Lower lobe of right lung (tissue), 2 donors: Measurements from ENCODE around the gene PRCC. TPM values are rescaled to one million over a fixed set of nuclear protein-coding genes. Genes with fewer than 3 reads are reported as not detected.
"Not testable (repeated sequence)": the region's sequence is repeated elsewhere in the genome, so short reads cannot be mapped to it uniquely, and the experiment has no call there.

Source experiments
- ATAC-seq, 2 donors: fragments of 200-7000 bp; cut with Tn5 transposase; one replicate each; pipeline ENCODE4 v1.9.1; 2020 to 2022; ENCODE audit warnings: mild to moderate bottlenecking in 2 of 2, moderate library complexity in 2 of 2
- DNase-seq: peaks from one replicate; pipeline ENCODE4 v3.0.0-alpha.2; 2020
- H3K27ac ChIP-seq: fragments of 200-600 bp; one replicate; pipeline ENCODE4 v1.8.0; 2022
- H3K27me3 ChIP-seq: fragments of 200-600 bp; one replicate; pipeline ENCODE4 v1.8.0; 2022; ENCODE audit warnings: low read depth
- H3K36me3 ChIP-seq: fragments of 200-600 bp; one replicate; pipeline ENCODE4 v1.8.0; 2022; ENCODE audit warnings: mild to moderate bottlenecking
- H3K4me1 ChIP-seq: fragments of 200-600 bp; one replicate; pipeline ENCODE4 v1.8.0; 2022
- H3K4me3 ChIP-seq: fragments of 200-600 bp; one replicate; pipeline ENCODE4 v1.8.0; 2022; ENCODE audit warnings: mild to moderate bottlenecking
- H3K9me3 ChIP-seq: fragments of 200-600 bp; one replicate; pipeline ENCODE4 v1.8.0; 2022
- intact Hi-C: fragments of 100-400 bp; cut with DNase I; formaldehyde crosslinking; loops from one replicate; pipeline ENCODE4 v1.11.0; 2022
- total RNA-seq: library from RNA; stranded (reverse); fragmentation: NEBNext Ultra II Directional; extraction: Animal tissue kit (Norgen Biotek cat#: 25700); gene quantifications from one replicate; pipeline ENCODE4 v1.2.1, GENCODE V29; 2021
- TF ChIP-seq, protein P1 (sequence below): fragments of 200-600 bp; IDR thresholded peaks from one replicate; pipeline ENCODE4 v1.8.0; 2022; ENCODE audit warnings: antibody characterized with exemption, mild to moderate bottlenecking
- donor health status: DM: no; HTN: yes; CAD: no; lungs with severe emphysema.

Gene PRCC
- total RNA-seq, 1 donor from 2014 or later = 51.9 TPM

- H3K4me3 ChIP-seq = peak overlapping the region; percentile 95
- H3K4me1 ChIP-seq = peaks cover 35% of the 10 kb centered on the region
- peaks cover 3% of the 10 kb centered on the region for H3K36me3 ChIP-seq
- ATAC-seq (no peak), DNase-seq (peak; percentile 44)
- H3K27me3 ChIP-seq = no peaks in the 10 kb centered on the region
- H3K27ac ChIP-seq = peak overlapping the region; percentile 99
- intact Hi-C loops = no loop called here
- TF ChIP-seq, protein P1, sequence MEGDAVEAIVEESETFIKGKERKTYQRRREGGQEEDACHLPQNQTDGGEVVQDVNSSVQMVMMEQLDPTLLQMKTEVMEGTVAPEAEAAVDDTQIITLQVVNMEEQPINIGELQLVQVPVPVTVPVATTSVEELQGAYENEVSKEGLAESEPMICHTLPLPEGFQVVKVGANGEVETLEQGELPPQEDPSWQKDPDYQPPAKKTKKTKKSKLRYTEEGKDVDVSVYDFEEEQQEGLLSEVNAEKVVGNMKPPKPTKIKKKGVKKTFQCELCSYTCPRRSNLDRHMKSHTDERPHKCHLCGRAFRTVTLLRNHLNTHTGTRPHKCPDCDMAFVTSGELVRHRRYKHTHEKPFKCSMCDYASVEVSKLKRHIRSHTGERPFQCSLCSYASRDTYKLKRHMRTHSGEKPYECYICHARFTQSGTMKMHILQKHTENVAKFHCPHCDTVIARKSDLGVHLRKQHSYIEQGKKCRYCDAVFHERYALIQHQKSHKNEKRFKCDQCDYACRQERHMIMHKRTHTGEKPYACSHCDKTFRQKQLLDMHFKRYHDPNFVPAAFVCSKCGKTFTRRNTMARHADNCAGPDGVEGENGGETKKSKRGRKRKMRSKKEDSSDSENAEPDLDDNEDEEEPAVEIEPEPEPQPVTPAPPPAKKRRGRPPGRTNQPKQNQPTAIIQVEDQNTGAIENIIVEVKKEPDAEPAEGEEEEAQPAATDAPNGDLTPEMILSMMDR = no peak
- H3K9me3 ChIP-seq = no peaks in the 10 kb centered on the region
Observed at GRCh38 chr1:156752843-156753482, 14.4 kb upstream of the PRCC start.

- no peaks in the 10 kb centered on the region for H3K9me3 ChIP-seq
- peaks cover 22% of the 10 kb centered on the region for H3K4me1 ChIP-seq
- TF ChIP-seq, protein P1 = no peak
- no peak overlapping the region for H3K4me3 ChIP-seq
- H3K36me3 ChIP-seq = peaks cover 3% of the 10 kb centered on the region
- no peaks in the 10 kb centered on the region for H3K27me3 ChIP-seq
- no peak overlapping the region for H3K27ac ChIP-seq
- intact Hi-C loops = no loop called here
- no peak for DNase-seq
- no peak for ATAC-seq
Observed at GRCh38 chr1:156754219-156754618, 13.1 kb upstream of the PRCC start.

DNA sequence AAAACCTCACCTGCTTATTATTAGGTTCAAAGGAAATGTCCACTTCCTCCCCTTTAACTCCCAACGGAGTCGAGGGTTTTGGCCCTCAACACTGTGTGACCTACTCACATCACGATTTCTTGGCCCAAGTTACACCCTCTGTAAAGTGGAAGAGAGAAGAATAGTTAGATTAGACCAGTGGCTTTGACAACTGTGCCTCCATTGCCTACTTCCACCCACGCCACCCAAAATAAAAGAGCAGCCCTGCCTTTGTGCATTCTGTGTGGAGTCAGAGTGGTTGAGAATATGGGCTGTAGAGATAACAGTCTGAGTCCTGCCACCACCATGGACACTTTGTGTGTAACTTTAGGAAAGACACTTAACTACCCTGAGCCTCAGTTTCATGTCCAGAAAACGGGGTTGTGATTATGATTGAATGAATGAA lies 11.8 kb upstream of the PRCC start:
- ATAC-seq = no peak
- DNase-seq = no peak
- Histone ChIP-seq H3K27me3 (no peaks in the 10 kb centered on the region), H3K27ac (no peak overlapping the region), H3K4me1 (peaks cover 11% of the 10 kb centered on the region), H3K9me3 (no peaks in the 10 kb centered on the region), H3K36me3 (peaks cover 3% of the 10 kb centered on the region), H3K4me3 (no peak overlapping the region)
- intact Hi-C loops = no loop called here
- TF ChIP-seq, protein P1 = no peak

DNA sequence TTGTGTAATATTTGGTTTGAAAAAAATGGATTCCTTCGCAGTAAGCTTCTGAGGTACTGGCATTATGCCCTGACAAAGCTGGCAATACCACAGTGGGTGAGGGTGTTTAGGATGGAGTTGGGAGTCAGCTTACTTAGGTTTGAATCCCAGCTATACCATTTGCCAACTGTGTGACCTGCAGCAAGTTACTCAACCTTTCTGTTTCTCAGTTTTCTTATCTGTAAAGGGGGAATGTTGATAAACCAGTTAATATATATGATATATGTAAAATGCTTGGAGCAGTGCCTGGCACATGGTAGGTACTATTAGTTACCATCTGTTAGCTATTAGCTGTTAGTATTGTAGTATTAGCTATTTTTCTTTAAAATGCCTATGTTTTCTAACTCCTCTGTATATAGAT lies 11.0 kb upstream of the PRCC start:
- H3K9me3 ChIP-seq = no peaks in the 10 kb centered on the region
- intact Hi-C loops = no loop called here
- no peak overlapping the region for H3K4me3 ChIP-seq
- no peaks in the 10 kb centered on the region for H3K27me3 ChIP-seq
- TF ChIP-seq, protein P1 = no peak
- H3K36me3 ChIP-seq = peaks cover 3% of the 10 kb centered on the region
- no peak for DNase-seq
- ATAC-seq = no peak
- H3K4me1 ChIP-seq = peaks cover 11% of the 10 kb centered on the region
- H3K27ac ChIP-seq = no peak overlapping the region

- intact Hi-C loops = not testable (repeated sequence)
Observed at GRCh38 chr1:156757572-156758253, 9.6 kb upstream of the PRCC start.

GRCh38 chr1:156760092-156760795 lies 7.1 kb upstream of the PRCC start:
- H3K27me3 ChIP-seq = no peaks in the 10 kb centered on the region
- no peaks in the 10 kb centered on the region for H3K4me1 ChIP-seq
- ATAC-seq (no peak), DNase-seq (no peak)
- H3K27ac ChIP-seq = no peak overlapping the region
- TF ChIP-seq, protein P1 = no peak
- intact Hi-C loops = no loop called here
- no peak overlapping the region for H3K4me3 ChIP-seq
- H3K9me3 ChIP-seq = no peaks in the 10 kb centered on the region
- no peaks in the 10 kb centered on the region for H3K36me3 ChIP-seq

More at GRCh38 chr1:156757572-156758253, 9.6 kb upstream of the PRCC start:
- H3K4me1 ChIP-seq, H3K9me3 ChIP-seq, ATAC-seq, H3K36me3 ChIP-seq, H3K27me3 ChIP-seq, H3K27ac ChIP-seq, H3K4me3 ChIP-seq: not testable (repeated sequence)
- DNase-seq = peak; percentile 14
